SK-N-SH treated with all-trans-retinoic acid at 6 μM for 48 hours (cell line): Measurements from ENCODE around the gene EVX2.

Source experiments
- ATAC-seq: fragments of 200-7000 bp; cut with Tn5 transposase; 3 replicates; pipeline ENCODE4 v1.9.1; 2020; ENCODE audit warnings: mild to moderate bottlenecking, moderate library complexity
- ARNTL ChIP-seq: fragments of 450-650 bp; formaldehyde crosslinking; IDR thresholded peaks from 2 replicates; pipeline ENCODE4 v1.5.0; 2020; ENCODE audit warnings: low read depth, mild to moderate bottlenecking, moderate library complexity, borderline replicate concordance
- BACH2 ChIP-seq: fragments of 250-450 bp; sonication (Bioruptor Pico); IDR thresholded peaks from 2 replicates; pipeline ENCODE4 v1.9.0; 2021; ENCODE audit warnings: mild to moderate bottlenecking, borderline replicate concordance
- CSDC2 ChIP-seq: fragments of 250-450 bp; sonication (Bioruptor Pico); IDR thresholded peaks from 2 replicates; pipeline ENCODE4 v1.5.0; 2020; ENCODE audit warnings: mild to moderate bottlenecking, moderate library complexity
- ESRRG ChIP-seq: fragments of 250-450 bp; sonication (Bioruptor Pico); IDR thresholded peaks from 2 replicates; pipeline ENCODE4 v1.6.1; 2021; ENCODE audit warnings: mild to moderate bottlenecking
- GLIS3 ChIP-seq: fragments of 250-450 bp; sonication (Bioruptor Pico); IDR thresholded peaks from 2 replicates; pipeline ENCODE4 v1.5.0; 2020; ENCODE audit warnings: mild to moderate bottlenecking, moderate library complexity
- OSR1 ChIP-seq: fragments of 250-450 bp; sonication (Bioruptor Pico); IDR thresholded peaks from 2 replicates; pipeline ENCODE4 v1.8.0; 2022; ENCODE audit warnings: moderate library complexity, mild to moderate bottlenecking, inconsistent platforms
- TCF4 ChIP-seq: fragments of 250-450 bp; sonication (Bioruptor Pico); IDR thresholded peaks from 2 replicates; pipeline ENCODE4 v1.8.0; 2021; ENCODE audit warnings: mild to moderate bottlenecking, moderate library complexity, borderline replicate concordance
- TOX ChIP-seq: fragments of 250-450 bp; sonication (Bioruptor Pico); IDR thresholded peaks from 2 replicates; pipeline ENCODE4 v1.8.0; 2021; ENCODE audit warnings: mild to moderate bottlenecking, moderate library complexity, borderline replicate concordance
- ZNF8 ChIP-seq: fragments of 450-650 bp; formaldehyde crosslinking; IDR thresholded peaks from 2 replicates; pipeline ENCODE4 v1.5.0; 2020; ENCODE audit warnings: mild to moderate bottlenecking, moderate library complexity
- TF ChIP-seq, protein P1 (sequence below): fragments of 250-450 bp; sonication (Bioruptor Pico); IDR thresholded peaks from 2 replicates; pipeline ENCODE4 v1.5.0; 2020; ENCODE audit warnings: mild to moderate bottlenecking, moderate library complexity
- TF ChIP-seq, protein P2 (sequence below): fragments of 250-450 bp; sonication (Bioruptor Pico); IDR thresholded peaks from 2 replicates; pipeline ENCODE4 v1.8.0; 2021; ENCODE audit warnings: low read depth, mild to moderate bottlenecking, moderate library complexity, borderline replicate concordance
- TF ChIP-seq, protein P3 (sequence below): fragments of 250-450 bp; sonication (Bioruptor Pico); IDR thresholded peaks from 2 replicates; pipeline ENCODE4 v1.5.1; 2021; ENCODE audit warnings: mild to moderate bottlenecking, moderate library complexity
- TF ChIP-seq, protein P4 (sequence below): fragments of 250-450 bp; sonication (Bioruptor Pico); IDR thresholded peaks from 2 replicates; pipeline ENCODE4 v1.5.1; 2020; ENCODE audit warnings: low read depth, mild to moderate bottlenecking, moderate library complexity

Gene EVX2

DNA sequence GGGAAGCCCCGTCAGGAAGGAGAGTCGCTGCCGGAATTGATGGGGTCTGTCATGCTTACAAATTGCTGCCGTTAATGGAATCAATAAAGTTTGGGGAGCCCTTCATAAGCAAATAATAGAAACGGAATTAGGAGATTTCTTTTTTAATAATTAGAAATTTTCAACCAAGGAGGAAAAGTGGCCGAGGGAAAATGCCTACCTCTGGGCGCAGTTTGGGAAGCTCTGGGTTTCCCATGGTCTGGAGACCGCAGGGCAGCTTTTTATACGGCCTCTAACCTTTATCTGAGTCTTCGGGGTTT is 1.3 kb downstream of the EVX2 start:
- no peak for TF ChIP-seq TOX (CRISPR knock-in tag)
- TF ChIP-seq, protein P1, sequence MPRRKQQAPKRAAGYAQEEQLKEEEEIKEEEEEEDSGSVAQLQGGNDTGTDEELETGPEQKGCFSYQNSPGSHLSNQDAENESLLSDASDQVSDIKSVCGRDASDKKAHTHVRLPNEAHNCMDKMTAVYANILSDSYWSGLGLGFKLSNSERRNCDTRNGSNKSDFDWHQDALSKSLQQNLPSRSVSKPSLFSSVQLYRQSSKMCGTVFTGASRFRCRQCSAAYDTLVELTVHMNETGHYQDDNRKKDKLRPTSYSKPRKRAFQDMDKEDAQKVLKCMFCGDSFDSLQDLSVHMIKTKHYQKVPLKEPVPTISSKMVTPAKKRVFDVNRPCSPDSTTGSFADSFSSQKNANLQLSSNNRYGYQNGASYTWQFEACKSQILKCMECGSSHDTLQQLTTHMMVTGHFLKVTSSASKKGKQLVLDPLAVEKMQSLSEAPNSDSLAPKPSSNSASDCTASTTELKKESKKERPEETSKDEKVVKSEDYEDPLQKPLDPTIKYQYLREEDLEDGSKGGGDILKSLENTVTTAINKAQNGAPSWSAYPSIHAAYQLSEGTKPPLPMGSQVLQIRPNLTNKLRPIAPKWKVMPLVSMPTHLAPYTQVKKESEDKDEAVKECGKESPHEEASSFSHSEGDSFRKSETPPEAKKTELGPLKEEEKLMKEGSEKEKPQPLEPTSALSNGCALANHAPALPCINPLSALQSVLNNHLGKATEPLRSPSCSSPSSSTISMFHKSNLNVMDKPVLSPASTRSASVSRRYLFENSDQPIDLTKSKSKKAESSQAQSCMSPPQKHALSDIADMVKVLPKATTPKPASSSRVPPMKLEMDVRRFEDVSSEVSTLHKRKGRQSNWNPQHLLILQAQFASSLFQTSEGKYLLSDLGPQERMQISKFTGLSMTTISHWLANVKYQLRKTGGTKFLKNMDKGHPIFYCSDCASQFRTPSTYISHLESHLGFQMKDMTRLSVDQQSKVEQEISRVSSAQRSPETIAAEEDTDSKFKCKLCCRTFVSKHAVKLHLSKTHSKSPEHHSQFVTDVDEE (CRISPR knock-in tag): no peak
- no peak for ATAC-seq

DNA sequence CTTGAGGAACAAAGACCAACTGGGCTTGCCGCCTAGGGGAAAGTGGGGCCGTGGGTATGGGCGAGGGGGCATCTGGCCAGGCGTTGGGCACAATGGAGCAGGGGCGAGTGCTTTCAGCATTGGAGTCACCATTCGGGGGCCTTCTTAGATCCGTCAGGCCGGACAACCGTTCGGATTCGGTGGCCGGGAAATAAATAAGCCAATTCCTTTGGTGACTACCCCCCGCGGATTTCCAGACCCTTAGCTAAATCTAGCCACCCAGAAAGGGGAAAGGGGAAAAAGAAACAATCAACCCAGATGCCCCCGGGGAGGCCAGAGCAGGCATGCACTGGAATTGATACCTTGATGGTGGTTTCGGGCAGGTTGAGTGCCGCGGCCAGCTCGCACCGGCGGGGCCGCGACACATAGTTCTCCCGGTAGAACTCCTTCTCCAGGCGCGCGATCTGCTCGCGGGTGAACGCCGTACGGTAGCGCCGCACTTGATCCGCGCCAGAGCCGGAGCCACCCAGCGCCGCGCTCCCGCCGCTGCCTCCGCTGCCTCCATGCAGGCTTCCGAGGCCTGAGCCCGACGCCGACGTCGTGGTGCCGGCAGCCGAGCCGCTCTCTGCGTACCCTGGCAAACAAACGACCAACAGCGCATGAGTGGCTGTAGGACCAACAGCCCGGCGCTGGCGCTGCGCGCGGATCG is 1.8 kb downstream of the EVX2 start:
- peak; percentile 9 for ATAC-seq
- TF ChIP-seq, protein P1 (CRISPR knock-in tag): no peak
- TF ChIP-seq CSDC2 (CRISPR knock-in tag) (no peak), TOX (CRISPR knock-in tag) (no peak), GLIS3 (CRISPR knock-in tag) (no peak), ZNF8 (no peak), ESRRG (CRISPR knock-in tag) (no peak), BACH2 (CRISPR knock-in tag) (no peak)
- TF ChIP-seq, protein P2, sequence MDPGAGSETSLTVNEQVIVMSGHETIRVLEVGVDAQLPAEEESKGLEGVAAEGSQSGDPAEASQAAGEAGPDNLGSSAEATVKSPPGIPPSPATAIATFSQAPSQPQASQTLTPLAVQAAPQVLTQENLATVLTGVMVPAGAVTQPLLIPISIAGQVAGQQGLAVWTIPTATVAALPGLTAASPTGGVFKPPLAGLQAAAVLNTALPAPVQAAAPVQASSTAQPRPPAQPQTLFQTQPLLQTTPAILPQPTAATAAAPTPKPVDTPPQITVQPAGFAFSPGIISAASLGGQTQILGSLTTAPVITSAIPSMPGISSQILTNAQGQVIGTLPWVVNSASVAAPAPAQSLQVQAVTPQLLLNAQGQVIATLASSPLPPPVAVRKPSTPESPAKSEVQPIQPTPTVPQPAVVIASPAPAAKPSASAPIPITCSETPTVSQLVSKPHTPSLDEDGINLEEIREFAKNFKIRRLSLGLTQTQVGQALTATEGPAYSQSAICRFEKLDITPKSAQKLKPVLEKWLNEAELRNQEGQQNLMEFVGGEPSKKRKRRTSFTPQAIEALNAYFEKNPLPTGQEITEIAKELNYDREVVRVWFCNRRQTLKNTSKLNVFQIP (CRISPR knock-in tag): no peak
- TF ChIP-seq, protein P3, sequence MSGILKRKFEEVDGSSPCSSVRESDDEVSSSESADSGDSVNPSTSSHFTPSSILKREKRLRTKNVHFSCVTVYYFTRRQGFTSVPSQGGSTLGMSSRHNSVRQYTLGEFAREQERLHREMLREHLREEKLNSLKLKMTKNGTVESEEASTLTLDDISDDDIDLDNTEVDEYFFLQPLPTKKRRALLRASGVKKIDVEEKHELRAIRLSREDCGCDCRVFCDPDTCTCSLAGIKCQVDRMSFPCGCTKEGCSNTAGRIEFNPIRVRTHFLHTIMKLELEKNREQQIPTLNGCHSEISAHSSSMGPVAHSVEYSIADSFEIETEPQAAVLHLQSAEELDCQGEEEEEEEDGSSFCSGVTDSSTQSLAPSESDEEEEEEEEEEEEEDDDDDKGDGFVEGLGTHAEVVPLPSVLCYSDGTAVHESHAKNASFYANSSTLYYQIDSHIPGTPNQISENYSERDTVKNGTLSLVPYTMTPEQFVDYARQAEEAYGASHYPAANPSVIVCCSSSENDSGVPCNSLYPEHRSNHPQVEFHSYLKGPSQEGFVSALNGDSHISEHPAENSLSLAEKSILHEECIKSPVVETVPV (CRISPR knock-in tag): no peak
- TF ChIP-seq, protein P4, sequence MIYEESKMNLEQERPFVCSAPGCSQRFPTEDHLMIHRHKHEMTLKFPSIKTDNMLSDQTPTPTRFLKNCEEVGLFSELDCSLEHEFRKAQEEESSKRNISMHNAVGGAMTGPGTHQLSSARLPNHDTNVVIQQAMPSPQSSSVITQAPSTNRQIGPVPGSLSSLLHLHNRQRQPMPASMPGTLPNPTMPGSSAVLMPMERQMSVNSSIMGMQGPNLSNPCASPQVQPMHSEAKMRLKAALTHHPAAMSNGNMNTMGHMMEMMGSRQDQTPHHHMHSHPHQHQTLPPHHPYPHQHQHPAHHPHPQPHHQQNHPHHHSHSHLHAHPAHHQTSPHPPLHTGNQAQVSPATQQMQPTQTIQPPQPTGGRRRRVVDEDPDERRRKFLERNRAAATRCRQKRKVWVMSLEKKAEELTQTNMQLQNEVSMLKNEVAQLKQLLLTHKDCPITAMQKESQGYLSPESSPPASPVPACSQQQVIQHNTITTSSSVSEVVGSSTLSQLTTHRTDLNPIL: no peak

DNA sequence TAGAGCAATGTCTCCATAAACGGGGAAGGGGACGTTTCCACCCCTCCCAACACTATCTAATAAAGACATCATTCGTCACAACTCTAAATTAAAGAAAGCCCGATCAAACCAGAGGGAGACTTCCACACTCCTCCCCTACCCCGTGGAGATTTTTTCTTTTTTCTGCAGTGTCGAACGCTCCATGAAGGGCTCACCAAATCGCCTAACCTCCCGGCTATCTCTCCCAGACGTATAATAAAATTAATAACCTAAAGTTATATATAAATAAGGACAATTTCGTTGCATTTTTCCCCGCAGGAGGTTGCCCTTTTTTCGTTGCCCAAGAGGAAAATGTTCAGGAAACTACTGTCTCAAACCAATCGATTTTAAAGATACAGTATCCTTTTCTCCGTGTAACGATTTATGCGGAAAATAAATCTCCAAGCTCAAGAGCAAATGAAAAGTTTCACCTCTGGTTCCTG is 2.4 kb downstream of the EVX2 start:
- no peak for ATAC-seq
- TF ChIP-seq ARNTL: no peak
- TF ChIP-seq TCF4 (CRISPR knock-in tag): no peak

DNA sequence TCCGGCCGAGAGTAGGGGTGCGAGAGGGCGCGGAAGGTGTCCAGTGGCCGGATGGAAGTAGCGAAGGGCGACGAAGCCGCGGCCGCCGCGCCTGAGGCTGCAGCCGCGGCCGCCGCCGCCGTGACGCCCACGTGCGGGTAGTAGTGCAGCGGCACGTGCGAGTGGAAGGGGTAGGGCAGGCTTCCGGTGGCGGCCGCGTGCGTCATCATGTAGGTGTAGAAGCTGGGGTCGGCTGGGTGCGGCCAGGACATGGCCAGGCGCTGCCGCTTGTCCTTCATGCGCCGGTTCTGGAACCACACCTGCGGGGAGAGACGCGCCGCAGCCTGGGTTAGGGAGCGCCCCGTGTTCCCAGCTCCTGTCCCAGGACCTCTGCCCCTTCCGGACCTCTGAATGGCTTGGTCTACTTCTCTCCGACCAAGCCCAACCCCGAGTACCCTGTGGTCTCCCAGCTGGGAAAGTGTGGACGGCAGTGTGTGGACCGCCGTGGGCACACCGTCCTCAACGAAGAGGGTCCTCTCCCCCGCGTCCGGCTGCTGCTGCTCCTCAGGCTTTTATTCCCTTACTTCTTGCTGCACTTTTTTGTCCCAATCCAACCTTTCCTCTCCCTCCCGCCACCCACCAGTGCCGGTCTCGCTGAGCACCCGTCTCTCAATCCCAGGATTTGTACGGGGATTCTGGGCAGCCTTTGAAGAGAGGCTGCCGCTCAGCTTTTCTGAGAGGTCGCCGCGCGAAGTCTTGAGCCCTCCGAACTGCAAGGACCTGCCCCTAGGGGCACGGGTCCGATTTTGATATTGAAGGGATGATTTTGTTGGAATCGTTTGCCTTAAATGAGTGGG is 3.0 kb downstream of the EVX2 start:
- ATAC-seq: peak; percentile 2; the same call in 1 of the 3 replicates
- TF ChIP-seq OSR1 (CRISPR knock-in tag) (no peak), ARNTL (peak; percentile 68; the same call in 1 of the 2 replicates)
